ENCODE data around the gene WNK2.

WNK2 gene

DNA sequence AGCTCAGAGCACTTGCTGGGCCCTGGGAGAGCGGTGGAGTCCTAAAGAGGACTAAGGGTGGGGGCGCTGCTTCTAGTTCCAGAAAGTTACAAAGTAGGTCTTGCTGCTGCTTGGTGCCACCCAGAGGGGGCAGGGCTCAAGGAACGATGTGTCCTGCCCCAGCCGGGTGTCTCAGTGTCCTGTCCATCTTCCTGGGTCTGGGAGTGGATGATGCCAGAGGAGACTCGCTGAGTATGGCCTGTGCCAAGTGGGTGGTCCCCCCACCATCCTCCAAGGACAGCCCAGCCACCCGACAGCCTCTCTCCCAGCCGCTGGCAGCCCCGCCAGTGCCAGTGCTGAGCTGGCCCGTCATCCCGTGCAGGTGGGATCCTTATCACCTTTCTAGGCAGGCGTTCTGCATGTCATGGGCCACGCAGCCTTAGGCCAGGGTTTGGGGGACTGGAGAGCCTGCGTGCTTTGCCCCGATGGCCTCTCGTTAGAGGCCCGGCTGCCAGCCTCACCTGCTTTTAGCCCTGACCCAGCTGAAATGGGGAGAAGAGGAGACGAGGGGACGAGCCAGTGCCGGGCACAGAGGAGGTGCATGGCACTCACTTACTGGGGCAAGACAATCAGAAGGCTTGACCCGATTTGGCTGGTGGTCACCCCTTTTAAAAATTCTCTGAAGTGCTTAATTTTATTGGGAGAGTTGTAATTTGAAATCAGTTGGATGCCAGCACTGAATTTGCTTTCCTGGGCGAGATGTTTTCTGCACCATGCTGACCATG lies 5.6 kb downstream of the WNK2 start:
- FAIRE-seq (no peak), DNase-seq (ENCODE audit: insufficient read length, low spot score) (no peak)
- TF ChIP-seq POU2F2 (IDR thresholded peaks at IDR 0.05; ENCODE audit: low read depth, low read length) (no peak), SPI1 (IDR thresholded peaks at IDR 0.05; ENCODE audit: low read depth, low read length) (no peak), TAF1 (IDR thresholded peaks at IDR 0.05; ENCODE audit: low read depth, low read length) (no peak), POLR2AphosphoS5 (IDR thresholded peaks at IDR 0.05; ENCODE audit: low read depth, low read length) (no peak), POLR2A (IDR thresholded peaks at IDR 0.05; ENCODE audit: low read depth, low read length) (no peak), PAX5 (IDR thresholded peaks at IDR 0.05; ENCODE audit: insufficient read depth, low read length, severe bottlenecking) (no peak)

DNA sequence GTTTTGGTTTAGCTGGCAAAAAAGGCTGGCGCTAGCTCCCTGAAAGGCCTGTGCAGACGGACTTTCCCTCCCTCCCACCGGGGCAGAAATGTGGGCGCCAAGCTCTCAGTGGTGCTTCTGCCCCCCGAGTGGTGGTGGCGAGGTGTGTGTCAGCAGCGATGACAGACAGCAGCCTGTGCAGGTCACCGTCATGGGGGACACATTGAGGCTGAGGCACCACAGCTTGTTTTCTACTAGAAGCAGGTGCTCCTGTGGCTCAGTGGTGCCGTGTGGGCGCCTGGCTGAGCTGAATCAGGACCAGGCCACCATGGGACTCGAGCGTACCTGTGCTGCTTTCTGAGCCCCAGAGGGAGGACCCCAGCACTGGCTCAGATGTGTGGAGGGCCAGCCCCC lies 6.2 kb downstream of the WNK2 start:
- DNase-seq (ENCODE audit: insufficient read length, low spot score) (no peak), FAIRE-seq (no peak)
- TF ChIP-seq POLR2AphosphoS5 (IDR thresholded peaks at IDR 0.05; ENCODE audit: low read depth, low read length) = no peak
- TF ChIP-seq POU2F2 (IDR thresholded peaks at IDR 0.05; ENCODE audit: low read depth, low read length) = no peak
- TF ChIP-seq TAF1 (IDR thresholded peaks at IDR 0.05; ENCODE audit: low read depth, low read length) = no peak
- TF ChIP-seq POLR2A (IDR thresholded peaks at IDR 0.05; ENCODE audit: low read depth, low read length) = no peak
- TF ChIP-seq SPI1 (IDR thresholded peaks at IDR 0.05; ENCODE audit: low read depth, low read length) = no peak
- TF ChIP-seq PAX5 (IDR thresholded peaks at IDR 0.05; ENCODE audit: insufficient read depth, low read length, severe bottlenecking) = no peak

- DNase-seq (ENCODE audit: insufficient read length, low spot score) (no peak), FAIRE-seq (no peak)
- no peak for TF ChIP-seq POLR2AphosphoS5 (IDR thresholded peaks at IDR 0.05; ENCODE audit: low read depth, low read length)
- TF ChIP-seq PAX5 (IDR thresholded peaks at IDR 0.05; ENCODE audit: insufficient read depth, low read length, severe bottlenecking) = no peak
- TF ChIP-seq POU2F2 (IDR thresholded peaks at IDR 0.05; ENCODE audit: low read depth, low read length) = no peak
- TF ChIP-seq TAF1 (IDR thresholded peaks at IDR 0.05; ENCODE audit: low read depth, low read length) = no peak
- TF ChIP-seq POLR2A (IDR thresholded peaks at IDR 0.05; ENCODE audit: low read depth, low read length) = no peak
- no peak for TF ChIP-seq SPI1 (IDR thresholded peaks at IDR 0.05; ENCODE audit: low read depth, low read length)
Measured at GRCh38 chr9:93190656-93191353, 6.9 kb downstream of the WNK2 start.

DNA sequence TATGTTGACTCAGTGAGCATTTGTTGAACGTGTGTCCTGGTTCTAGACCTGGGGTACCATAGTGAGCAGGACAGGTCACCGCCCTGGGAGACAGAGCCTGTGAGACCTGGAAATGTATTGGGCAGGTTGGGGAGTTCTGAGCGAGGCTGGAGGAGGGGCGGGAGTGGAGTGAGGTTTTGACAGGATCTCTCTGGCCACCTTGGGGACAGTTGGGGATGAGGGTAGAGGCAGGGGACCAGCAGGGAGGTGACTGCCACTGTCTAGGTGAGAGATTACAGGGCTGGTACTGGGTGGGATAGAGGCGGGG lies 7.4 kb downstream of the WNK2 start:
- TF ChIP-seq PAX5 (IDR thresholded peaks at IDR 0.05; ENCODE audit: insufficient read depth, low read length, severe bottlenecking) (no peak), SPI1 (IDR thresholded peaks at IDR 0.05; ENCODE audit: low read depth, low read length) (no peak), POLR2A (IDR thresholded peaks at IDR 0.05; ENCODE audit: low read depth, low read length) (no peak), POLR2AphosphoS5 (IDR thresholded peaks at IDR 0.05; ENCODE audit: low read depth, low read length) (no peak), POU2F2 (IDR thresholded peaks at IDR 0.05; ENCODE audit: low read depth, low read length) (no peak), TAF1 (IDR thresholded peaks at IDR 0.05; ENCODE audit: low read depth, low read length) (no peak)
- FAIRE-seq = no peak
- no peak for DNase-seq (ENCODE audit: insufficient read length, low spot score)

DNA sequence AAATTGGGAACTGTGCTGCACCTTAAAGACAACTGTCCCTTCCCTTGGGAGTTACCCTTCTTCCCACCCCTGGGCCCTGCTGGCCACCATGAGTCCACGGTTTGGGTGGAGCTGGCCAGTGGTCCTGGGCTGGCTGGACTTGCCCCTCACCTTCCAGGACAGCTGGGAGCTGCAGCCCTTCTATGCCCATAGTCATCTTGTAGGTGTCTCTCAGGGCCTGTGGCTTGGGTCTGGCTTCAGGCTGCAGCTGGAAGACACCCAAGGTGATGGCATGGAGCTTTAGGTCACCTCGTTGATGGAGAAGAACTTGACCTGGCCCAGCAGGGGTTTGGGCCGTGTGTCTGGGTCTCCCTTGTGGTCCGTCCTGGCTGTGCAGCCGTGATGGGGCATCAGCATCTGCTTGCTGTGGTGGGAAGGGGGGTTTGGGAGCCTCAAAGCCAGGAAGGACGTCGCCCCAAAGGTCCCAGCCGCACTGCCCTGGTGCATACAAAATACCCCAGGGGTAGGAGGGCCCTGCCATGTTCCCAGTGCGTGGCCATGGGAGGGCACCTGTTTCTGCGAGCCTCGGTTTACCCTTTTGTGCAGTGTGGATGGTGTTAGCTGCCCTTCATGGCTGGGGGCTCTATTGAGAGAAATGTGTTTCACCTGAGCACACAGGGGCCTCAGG lies 8.9 kb downstream of the WNK2 start:
- no peak for DNase-seq (ENCODE audit: insufficient read length, low spot score)
- TF ChIP-seq PAX5 (IDR thresholded peaks at IDR 0.05; ENCODE audit: insufficient read depth, low read length, severe bottlenecking) = no peak
- TF ChIP-seq POU2F2 (IDR thresholded peaks at IDR 0.05; ENCODE audit: low read depth, low read length) = no peak
- no peak for TF ChIP-seq SPI1 (IDR thresholded peaks at IDR 0.05; ENCODE audit: low read depth, low read length)
- TF ChIP-seq POLR2A (IDR thresholded peaks at IDR 0.05; ENCODE audit: low read depth, low read length) = no peak
- TF ChIP-seq TAF1 (IDR thresholded peaks at IDR 0.05; ENCODE audit: low read depth, low read length) = no peak
- no peak for TF ChIP-seq POLR2AphosphoS5 (IDR thresholded peaks at IDR 0.05; ENCODE audit: low read depth, low read length)
- FAIRE-seq = no peak

DNA sequence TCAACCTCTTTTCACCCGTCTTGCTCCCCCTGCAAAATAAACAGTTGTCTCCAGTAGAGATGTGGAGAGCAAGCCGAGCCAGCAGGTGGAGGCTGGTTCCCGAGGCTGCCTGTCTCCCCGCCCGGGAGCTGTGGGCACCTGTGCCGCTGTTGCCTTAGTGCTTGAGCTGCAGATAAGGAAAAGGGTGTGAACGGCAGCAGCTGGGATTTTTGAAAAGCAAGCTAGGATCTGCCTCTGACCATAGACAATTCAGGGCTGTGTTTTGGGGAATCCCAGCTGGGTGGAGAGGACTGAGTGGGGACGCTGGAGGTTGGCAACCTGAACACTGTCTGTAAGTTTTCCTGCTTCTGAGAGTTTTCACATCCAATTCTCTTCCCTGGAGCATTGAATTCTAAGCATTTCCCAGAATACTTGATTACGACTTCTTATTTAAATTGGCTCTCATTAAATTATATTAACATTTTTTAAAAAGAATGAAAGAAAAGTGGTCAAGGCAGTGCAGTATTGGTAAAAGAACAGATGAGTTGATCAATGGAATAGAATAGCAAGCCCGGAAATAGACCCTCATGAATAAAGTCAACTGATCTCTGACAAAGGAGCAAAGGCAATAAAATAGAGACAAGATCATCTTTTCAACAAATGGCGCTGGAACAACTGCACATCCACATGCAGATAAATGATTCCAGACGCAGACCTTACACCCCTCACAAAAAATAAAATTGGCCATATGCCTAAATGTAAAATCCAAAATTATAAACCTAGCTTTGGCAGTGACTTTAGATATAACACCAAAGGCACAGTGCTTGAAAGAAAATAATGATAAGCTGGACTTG lies 9.7 kb downstream of the WNK2 start:
- DNase-seq (ENCODE audit: insufficient read length, low spot score) (no peak), FAIRE-seq (no peak)

DNA sequence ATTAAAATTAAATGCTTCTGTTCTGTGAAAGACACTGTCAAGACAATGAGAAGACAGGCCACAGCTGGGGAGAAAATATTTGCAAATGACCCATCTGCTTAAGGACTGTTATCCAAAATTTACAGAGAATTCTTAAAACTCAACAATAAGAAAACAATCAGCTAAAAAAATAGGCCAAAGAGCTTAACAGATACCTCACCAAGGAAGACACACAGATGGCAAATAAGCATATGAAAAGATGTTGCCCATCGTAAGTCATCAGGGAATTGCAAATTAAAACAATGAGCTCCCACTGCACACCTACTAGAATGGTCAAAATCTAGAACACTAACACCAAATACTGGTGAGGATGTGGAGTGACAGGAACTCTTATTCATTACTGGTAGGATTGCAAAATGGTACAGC lies 10.3 kb downstream of the WNK2 start:
- DNase-seq (ENCODE audit: insufficient read length, low spot score) = no peak
- FAIRE-seq = no peak
- TF ChIP-seq POU2F2 (IDR thresholded peaks at IDR 0.05; ENCODE audit: low read depth, low read length) (no peak), TAF1 (IDR thresholded peaks at IDR 0.05; ENCODE audit: low read depth, low read length) (no peak), POLR2A (IDR thresholded peaks at IDR 0.05; ENCODE audit: low read depth, low read length) (no peak), POLR2AphosphoS5 (IDR thresholded peaks at IDR 0.05; ENCODE audit: low read depth, low read length) (no peak), SPI1 (IDR thresholded peaks at IDR 0.05; ENCODE audit: low read depth, low read length) (no peak), PAX5 (IDR thresholded peaks at IDR 0.05; ENCODE audit: insufficient read depth, low read length, severe bottlenecking) (no peak)

More for the DNA sequence above, 9.7 kb downstream of the WNK2 start:
- TF ChIP-seq POU2F2 (IDR thresholded peaks at IDR 0.05; ENCODE audit: low read depth, low read length) (no peak), SPI1 (IDR thresholded peaks at IDR 0.05; ENCODE audit: low read depth, low read length) (no peak), POLR2A (IDR thresholded peaks at IDR 0.05; ENCODE audit: low read depth, low read length) (no peak), TAF1 (IDR thresholded peaks at IDR 0.05; ENCODE audit: low read depth, low read length) (no peak), POLR2AphosphoS5 (IDR thresholded peaks at IDR 0.05; ENCODE audit: low read depth, low read length) (no peak), PAX5 (IDR thresholded peaks at IDR 0.05; ENCODE audit: insufficient read depth, low read length, severe bottlenecking) (no peak)

DNA sequence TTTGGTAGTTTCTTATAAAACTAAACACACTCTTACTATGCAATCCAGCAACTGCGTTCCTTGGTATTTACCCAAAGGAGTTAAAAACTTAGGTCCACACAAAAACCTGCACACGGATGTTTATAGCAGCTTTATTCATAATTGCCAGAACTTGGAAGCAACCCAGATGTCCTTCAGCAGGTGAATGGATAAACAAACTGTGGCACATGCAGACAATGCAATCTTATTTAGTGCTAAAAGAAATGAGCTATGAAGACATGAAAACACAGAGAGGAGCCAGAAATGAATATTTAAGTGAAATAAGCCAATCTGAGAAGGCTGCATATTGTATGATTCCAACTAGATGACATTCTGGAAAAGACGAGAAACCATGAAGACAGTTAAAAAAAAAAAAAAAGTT lies 10.7 kb downstream of the WNK2 start:
- TF ChIP-seq POLR2AphosphoS5 (IDR thresholded peaks at IDR 0.05; ENCODE audit: low read depth, low read length) (no peak), POLR2A (IDR thresholded peaks at IDR 0.05; ENCODE audit: low read depth, low read length) (no peak), POU2F2 (IDR thresholded peaks at IDR 0.05; ENCODE audit: low read depth, low read length) (no peak), SPI1 (IDR thresholded peaks at IDR 0.05; ENCODE audit: low read depth, low read length) (no peak), PAX5 (IDR thresholded peaks at IDR 0.05; ENCODE audit: insufficient read depth, low read length, severe bottlenecking) (no peak), TAF1 (IDR thresholded peaks at IDR 0.05; ENCODE audit: low read depth, low read length) (no peak)
- DNase-seq (ENCODE audit: insufficient read length, low spot score) (no peak), FAIRE-seq (no peak)
